ENCODE data around the gene MORF4L1.

GRCh38 chr15:78841376-78841706 is 31.3 kb upstream of the MORF4L1 start:
- TF ChIP-seq CTCF (IDR thresholded peaks at IDR 0.05; ENCODE audit: poor library complexity) = no peak
- no peak for TF ChIP-seq EZH2 (IDR thresholded peaks at IDR 0.05; ENCODE audit: borderline replicate concordance)
